Lower lobe of right lung (tissue), 2 donors: Measurements from ENCODE around the gene RNASE11. TPM values are rescaled to one million over a fixed set of nuclear protein-coding genes. Genes with fewer than 3 reads are reported as not detected.
A peak's percentile ranks its signal among the peaks of the same experiment; 100 is the strongest.
"Not testable (repeated sequence)": the region's sequence is repeated elsewhere in the genome, so short reads cannot be mapped to it uniquely, and the experiment has no call there.

Experiments used
- ATAC-seq, 2 donors: fragments of 200-7000 bp; cut with Tn5 transposase; one replicate each; pipeline ENCODE4 v1.9.1; 2020 to 2022; ENCODE audit warnings: mild to moderate bottlenecking in 2 of 2, moderate library complexity in 2 of 2
- DNase-seq: peaks from one replicate; pipeline ENCODE4 v3.0.0-alpha.2; 2020
- H3K27ac ChIP-seq: fragments of 200-600 bp; one replicate; pipeline ENCODE4 v1.8.0; 2022
- H3K27me3 ChIP-seq: fragments of 200-600 bp; one replicate; pipeline ENCODE4 v1.8.0; 2022; ENCODE audit warnings: low read depth
- H3K36me3 ChIP-seq: fragments of 200-600 bp; one replicate; pipeline ENCODE4 v1.8.0; 2022; ENCODE audit warnings: mild to moderate bottlenecking
- H3K4me1 ChIP-seq: fragments of 200-600 bp; one replicate; pipeline ENCODE4 v1.8.0; 2022
- H3K4me3 ChIP-seq: fragments of 200-600 bp; one replicate; pipeline ENCODE4 v1.8.0; 2022; ENCODE audit warnings: mild to moderate bottlenecking
- H3K9me3 ChIP-seq: fragments of 200-600 bp; one replicate; pipeline ENCODE4 v1.8.0; 2022
- CTCF ChIP-seq: fragments of 200-600 bp; IDR thresholded peaks from one replicate; pipeline ENCODE4 v1.8.0; 2022; ENCODE audit warnings: antibody characterized with exemption, mild to moderate bottlenecking
- intact Hi-C: fragments of 100-400 bp; cut with DNase I; formaldehyde crosslinking; loops from one replicate; pipeline ENCODE4 v1.11.0; 2022
- total RNA-seq: library from RNA; stranded (reverse); fragmentation: NEBNext Ultra II Directional; extraction: Animal tissue kit (Norgen Biotek cat#: 25700); gene quantifications from one replicate; pipeline ENCODE4 v1.2.1, GENCODE V29; 2021
- donor health status: DM: no; HTN: yes; CAD: no; lungs with severe emphysema.

The RNASE11 gene
- total RNA-seq, 1 donor from 2014 or later: not detected

GRCh38 chr14:20624495-20625070 lies 36.8 kb upstream of the RNASE11 start:
- peak; percentile 78 for ATAC-seq
- H3K4me1 ChIP-seq: peaks cover 30% of the 10 kb centered on the region
- H3K27me3 ChIP-seq: peaks cover 6% of the 10 kb centered on the region

GRCh38 chr14:20623798-20624197 lies 36.0 kb upstream of the RNASE11 start:
- Histone ChIP-seq H3K27me3 (peaks cover 6% of the 10 kb centered on the region), H3K4me3 (no peak overlapping the region), H3K4me1 (peaks cover 30% of the 10 kb centered on the region), H3K9me3 (no peaks in the 10 kb centered on the region), H3K36me3 (no peaks in the 10 kb centered on the region), H3K27ac (no peak overlapping the region)
- ATAC-seq (no peak), DNase-seq (no peak)
- intact Hi-C loops: no loop called here
- TF ChIP-seq CTCF: no peak

More at GRCh38 chr14:20624495-20625070, 36.8 kb upstream of the RNASE11 start:
- intact Hi-C loops: no loop called here
- DNase-seq: peak; percentile 88
- Histone ChIP-seq H3K9me3 (no peaks in the 10 kb centered on the region), H3K4me3 (peak overlapping the region; percentile 41), H3K36me3 (no peaks in the 10 kb centered on the region), H3K27ac (no peak overlapping the region)
- TF ChIP-seq CTCF: no peak

- intact Hi-C loops: no loop called here
- H3K36me3 ChIP-seq: no peaks in the 10 kb centered on the region
- ATAC-seq (no peak), DNase-seq (no peak)
- H3K4me1 ChIP-seq: peaks cover 30% of the 10 kb centered on the region
- no peak for TF ChIP-seq CTCF
- H3K27me3 ChIP-seq: peaks cover 6% of the 10 kb centered on the region
- H3K4me3 ChIP-seq: peak overlapping the region; percentile 2
- no peaks in the 10 kb centered on the region for H3K9me3 ChIP-seq
- no peak overlapping the region for H3K27ac ChIP-seq
Measured at GRCh38 chr14:20622816-20623291, 35.1 kb upstream of the RNASE11 start.

- DNase-seq (no peak), ATAC-seq (peak; percentile 76 to 83)
- Histone ChIP-seq H3K4me1 (peaks cover 30% of the 10 kb centered on the region), H3K9me3 (no peaks in the 10 kb centered on the region), H3K4me3 (no peak overlapping the region), H3K27me3 (peaks cover 1% of the 10 kb centered on the region), H3K36me3 (no peaks in the 10 kb centered on the region), H3K27ac (no peak overlapping the region)
- intact Hi-C loops: no loop called here
- no peak for TF ChIP-seq CTCF
Measured at GRCh38 chr14:20620798-20621478, 33.1 kb upstream of the RNASE11 start.

- peaks cover 19% of the 10 kb centered on the region for H3K4me1 ChIP-seq
- ATAC-seq, H3K4me3 ChIP-seq, H3K27me3 ChIP-seq, DNase-seq, H3K9me3 ChIP-seq, H3K27ac ChIP-seq, H3K36me3 ChIP-seq: not testable (repeated sequence)
- intact Hi-C loops: loop anchor here (10.0 kb wide), 1 partner anchor 295 kb away; no protein-coding TSS in a partner anchor
Measured at GRCh38 chr14:20619688-20620087, 31.9 kb upstream of the RNASE11 start.

GRCh38 chr14:20618271-20618749 lies 30.5 kb upstream of the RNASE11 start:
- ATAC-seq: no peak
- no peak for TF ChIP-seq CTCF
- Histone ChIP-seq H3K9me3 (no peaks in the 10 kb centered on the region), H3K36me3 (no peaks in the 10 kb centered on the region), H3K27ac (no peak overlapping the region), H3K4me1 (peaks cover 17% of the 10 kb centered on the region), H3K27me3 (no peaks in the 10 kb centered on the region), H3K4me3 (no peak overlapping the region)
- DNase-seq: no peak
- intact Hi-C loops: loop anchor here (10.0 kb wide), 1 partner anchor 294 kb away; no protein-coding TSS in a partner anchor
